ENCODE results near the gene PTPN2.

DNA sequence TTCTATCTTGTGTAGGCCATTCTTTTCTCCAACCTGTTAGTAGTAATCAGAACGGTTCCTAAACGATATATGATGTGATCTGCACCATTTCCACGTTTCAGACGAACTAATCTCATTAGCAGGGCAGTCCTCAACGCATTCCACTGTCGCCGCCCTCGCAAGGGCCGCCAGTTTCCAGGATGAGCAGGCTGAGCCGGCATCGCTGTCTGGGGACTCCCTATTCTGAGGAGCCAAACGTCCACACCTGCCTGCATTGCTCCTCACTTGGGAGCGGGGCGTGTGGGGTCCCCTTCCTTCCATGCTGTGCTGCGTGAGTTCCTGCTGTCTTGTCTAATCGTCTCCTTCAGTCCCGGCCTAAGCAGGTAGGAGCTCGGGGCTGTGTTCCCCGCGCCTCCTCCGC, 104.6 kb downstream of the PTPN2 start:
- no peak for TF ChIP-seq POLR2A (IDR thresholded peaks at IDR 0.05)
- TF ChIP-seq, protein P1, sequence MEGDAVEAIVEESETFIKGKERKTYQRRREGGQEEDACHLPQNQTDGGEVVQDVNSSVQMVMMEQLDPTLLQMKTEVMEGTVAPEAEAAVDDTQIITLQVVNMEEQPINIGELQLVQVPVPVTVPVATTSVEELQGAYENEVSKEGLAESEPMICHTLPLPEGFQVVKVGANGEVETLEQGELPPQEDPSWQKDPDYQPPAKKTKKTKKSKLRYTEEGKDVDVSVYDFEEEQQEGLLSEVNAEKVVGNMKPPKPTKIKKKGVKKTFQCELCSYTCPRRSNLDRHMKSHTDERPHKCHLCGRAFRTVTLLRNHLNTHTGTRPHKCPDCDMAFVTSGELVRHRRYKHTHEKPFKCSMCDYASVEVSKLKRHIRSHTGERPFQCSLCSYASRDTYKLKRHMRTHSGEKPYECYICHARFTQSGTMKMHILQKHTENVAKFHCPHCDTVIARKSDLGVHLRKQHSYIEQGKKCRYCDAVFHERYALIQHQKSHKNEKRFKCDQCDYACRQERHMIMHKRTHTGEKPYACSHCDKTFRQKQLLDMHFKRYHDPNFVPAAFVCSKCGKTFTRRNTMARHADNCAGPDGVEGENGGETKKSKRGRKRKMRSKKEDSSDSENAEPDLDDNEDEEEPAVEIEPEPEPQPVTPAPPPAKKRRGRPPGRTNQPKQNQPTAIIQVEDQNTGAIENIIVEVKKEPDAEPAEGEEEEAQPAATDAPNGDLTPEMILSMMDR (IDR thresholded peaks at IDR 0.05), result no peak

All from uterus (tissue), 2 donors.